Putamen (tissue), 1 donor: ENCODE data around the gene CNPY2.
"Not testable (repeated sequence)": the region's sequence is repeated elsewhere in the genome, so short reads cannot be mapped to it uniquely, and the experiment has no call there.

Source experiments
- DNase-seq: peaks from one replicate; pipeline ENCODE4 v3.0.0-alpha.2; 2016; ENCODE audit warnings: low spot score

Gene CNPY2

DNA sequence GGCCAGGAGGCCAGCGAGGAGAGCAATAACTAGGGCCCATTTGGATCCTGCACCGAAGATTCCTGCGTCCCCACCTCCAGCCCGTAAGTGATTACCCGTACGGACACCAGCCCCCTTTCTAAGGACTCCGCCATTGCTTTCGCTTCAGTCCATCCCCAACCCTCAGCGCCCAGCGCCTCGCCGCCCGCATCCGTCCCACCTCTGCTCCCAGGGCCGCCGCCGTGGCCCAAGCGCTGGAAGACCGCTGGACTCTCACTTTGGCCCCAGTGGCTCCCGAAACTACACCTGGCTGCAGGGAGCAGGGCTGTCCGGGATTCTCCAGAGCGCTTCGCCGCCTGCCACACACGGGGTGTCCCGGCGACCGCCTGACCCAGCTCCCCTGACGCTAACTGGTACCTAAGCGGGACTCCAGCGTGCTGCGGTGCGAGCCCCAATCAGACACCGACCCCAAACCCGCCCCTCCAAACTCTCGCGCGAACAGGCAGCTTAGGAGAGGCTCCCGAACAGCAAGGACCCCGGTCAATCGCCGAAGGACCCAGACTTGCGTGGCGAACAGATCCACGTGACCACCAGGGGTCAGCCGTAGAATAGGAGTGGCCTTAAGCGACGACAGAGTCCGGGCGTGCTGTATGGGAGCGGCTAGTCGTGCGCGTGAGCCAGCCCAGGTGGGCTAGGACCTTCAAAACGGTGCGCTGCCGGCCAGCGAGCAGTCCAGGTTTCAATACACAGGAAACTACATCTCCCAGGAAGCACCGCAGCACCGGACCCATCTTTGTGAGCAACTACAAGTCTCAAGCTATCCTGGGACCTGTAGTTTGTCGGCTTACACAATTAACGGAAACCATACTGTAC, at the start of gene CNPY2:
CNPY2 (minus strand) TSS at position 367 of the 852 bp plus-strand sequence. CDS start 771 bp downstream, outside the sequence.
- peak; percentile 92 for DNase-seq

GRCh38 chr12:56362130-56363059, 46.6 kb upstream of the CNPY2 start, which contains the start of gene APOF:
Gene APOF, minus strand, starts transcription at chr12:56362857. Its CDS starts 112 bp downstream, at chr12:56362745.
- no peak for DNase-seq

- no peak for DNase-seq
Measured at GRCh38 chr12:56361487-56362129, 45.8 kb upstream of the CNPY2 start.

GRCh38 chr12:56359851-56360767, 44.3 kb upstream of the CNPY2 start, which contains the start of gene STAT2:
Gene STAT2, minus strand, starts transcription at chr12:56360107. Its CDS starts 3,536 bp downstream, at chr12:56356571.
- peak; percentile 100 for DNase-seq

- DNase-seq, result peak; percentile 69
Measured at GRCh38 chr12:56358836-56359532, 43.2 kb upstream of the CNPY2 start.

DNA sequence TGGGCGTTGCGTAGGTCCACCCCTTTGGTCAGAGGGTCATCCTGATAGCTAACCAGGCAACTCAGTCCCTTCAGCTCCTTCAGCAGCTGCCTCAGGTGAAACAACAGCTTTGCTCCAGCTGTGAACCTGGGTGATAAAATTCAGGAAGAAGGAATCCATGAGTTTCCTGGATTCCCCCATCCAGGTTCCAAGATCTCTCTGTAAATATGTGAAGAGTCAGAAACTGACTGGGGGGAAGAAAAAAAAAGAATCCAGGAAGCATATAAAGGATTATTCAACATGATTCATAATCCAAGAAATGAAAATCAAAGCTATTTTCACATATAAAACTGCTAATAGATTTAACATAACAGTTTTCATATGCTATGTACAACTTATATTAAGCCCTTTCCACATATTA, 35.5 kb upstream of the CNPY2 start:
- DNase-seq, result no peak

DNA sequence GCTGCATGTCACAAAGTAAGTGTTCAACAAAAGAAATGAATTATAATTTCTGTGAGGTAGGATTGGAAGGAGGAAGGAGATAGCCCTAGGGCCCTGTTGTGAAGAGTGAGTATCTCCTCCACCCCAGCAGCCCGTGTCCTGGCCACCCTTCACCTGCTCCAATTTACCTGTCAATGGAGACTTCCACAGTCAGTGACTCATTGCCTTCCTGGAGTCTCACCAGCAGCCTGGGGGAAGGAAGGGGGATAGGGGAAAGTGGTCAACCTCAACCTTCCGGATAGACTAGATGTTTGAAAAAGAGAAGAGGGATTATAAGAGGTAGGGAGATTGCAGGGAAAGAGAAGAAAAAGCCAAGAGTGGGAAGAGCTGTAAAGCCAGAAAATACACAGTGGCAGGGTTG, 34.9 kb upstream of the CNPY2 start:
- DNase-seq, result no peak

- DNase-seq, result no peak
Measured at GRCh38 chr12:56348776-56349175, 33.0 kb upstream of the CNPY2 start.

DNA sequence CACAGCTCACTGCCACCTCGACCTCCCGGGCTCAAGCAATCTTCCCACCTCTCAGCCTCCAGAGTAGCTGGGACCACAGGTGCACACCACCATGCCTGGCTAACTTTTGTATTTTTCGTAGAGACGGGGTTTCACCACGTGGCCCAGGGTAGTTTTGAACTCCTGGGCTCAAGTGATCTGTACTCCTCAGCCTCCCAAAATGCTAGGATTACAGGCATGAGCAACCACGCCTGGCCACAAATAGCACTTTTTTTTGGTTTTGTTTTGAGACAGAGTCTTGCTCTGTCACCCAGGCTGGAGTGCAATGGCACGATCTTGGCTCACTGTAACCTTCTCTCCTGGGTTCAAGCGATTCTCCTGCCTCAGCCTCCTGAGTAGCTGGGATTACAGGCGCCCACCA, 31.5 kb upstream of the CNPY2 start:
- not testable (repeated sequence) for DNase-seq

- DNase-seq, result no peak
Measured at GRCh38 chr12:56346675-56347074, 30.9 kb upstream of the CNPY2 start.

GRCh38 chr12:56342290-56342689, 26.5 kb upstream of the CNPY2 start:
- DNase-seq, result not testable (repeated sequence)

DNA sequence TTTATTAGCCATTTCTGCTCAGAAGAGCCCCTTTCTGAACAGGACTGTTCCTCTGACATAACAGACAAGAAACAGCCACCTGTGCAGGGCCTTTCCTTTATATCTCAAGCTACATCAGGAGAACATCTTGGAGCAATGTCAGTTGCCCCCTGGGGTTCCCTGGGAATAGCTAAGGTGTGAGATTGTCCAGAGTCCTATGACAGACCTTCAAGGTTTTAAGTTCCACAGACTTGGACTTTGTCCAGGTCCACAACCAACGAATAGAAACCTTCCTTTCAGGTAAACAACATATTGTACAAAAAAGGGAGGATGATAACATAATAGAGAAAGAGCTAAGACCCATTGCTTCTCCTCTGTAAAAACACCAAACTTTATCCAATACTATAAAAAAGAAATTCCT, 25.8 kb upstream of the CNPY2 start:
- no peak for DNase-seq

DNA sequence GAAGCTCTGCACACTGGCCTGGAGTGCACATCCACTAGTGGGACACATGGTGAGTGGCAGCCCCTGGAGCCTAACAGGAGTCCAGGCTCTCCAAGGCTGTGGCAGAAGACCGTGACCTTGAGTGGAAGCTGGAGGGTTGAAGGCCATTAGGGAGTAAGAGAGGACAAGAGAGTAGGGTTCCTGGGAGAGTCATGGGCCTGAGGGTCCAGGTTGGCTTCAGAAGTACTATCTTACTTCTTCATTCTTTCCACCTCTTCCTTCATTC, 23.3 kb upstream of the CNPY2 start:
- DNase-seq, result no peak

DNA sequence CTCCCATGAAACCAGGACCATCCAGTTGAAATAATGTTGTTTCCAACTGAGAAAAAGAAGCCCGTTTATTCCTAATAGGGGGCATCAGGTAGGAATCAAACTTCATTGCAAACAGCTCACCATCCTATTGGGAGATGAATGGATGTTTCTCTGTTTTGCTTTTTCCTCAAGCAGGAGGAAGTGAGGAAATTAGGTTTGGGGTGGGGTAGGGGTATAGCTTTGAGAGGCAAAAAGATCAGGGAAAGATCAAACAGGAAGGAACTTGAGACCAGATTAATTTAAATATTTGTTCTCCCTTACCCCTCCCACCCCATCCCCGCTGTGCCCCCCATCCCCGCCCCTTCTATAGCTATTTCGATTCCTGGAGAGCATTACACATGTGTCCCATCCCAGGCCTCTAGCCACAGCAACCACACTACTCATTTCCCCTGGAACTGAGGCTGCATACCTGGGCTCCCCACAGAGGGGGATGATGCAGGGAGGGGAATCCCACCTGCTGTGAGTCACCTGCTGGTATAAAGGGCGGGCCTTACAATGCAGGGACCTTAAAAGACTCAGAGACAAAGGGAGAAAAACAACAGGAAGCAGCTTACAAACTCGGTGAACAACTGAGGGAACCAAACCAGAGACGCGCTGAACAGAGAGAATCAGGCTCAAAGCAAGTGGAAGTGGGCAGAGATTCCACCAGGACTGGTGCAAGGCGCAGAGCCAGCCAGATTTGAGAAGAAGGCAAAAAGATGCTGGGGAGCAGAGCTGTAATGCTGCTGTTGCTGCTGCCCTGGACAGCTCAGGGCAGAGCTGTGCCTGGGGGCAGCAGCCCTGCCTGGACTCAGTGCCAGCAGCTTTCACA, 22.7 kb upstream of the CNPY2 start, which contains the start of gene IL23A:
IL23A (plus strand) TSS at position 577 of the 850 bp plus-strand sequence; CDS start at position 738, 161 bp downstream.
- no peak for DNase-seq

DNA sequence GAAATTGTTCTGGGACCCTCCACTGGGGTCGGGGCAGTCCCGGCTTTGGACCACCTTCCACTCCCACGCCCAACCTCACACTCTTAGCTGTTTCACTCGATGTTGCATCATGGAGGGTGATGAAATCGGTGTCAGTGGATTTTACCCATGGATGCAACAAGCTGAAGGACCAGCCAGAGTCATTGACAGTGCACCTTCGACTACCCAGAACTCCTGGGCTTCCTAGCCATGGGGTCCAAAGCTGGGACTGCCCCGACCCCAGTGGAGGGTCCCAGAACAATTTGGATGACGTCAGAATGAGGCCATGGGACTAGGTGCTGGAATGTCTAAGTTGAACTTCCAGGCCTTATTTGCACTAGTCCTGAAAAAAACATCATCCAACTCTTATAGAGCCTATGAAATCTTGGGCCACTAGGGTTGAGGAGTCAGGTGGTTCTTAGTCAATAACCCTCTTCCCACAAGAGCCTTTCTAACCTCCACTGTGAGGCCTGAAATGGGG, 22.0 kb upstream of the CNPY2 start:
- DNase-seq, result no peak

- DNase-seq, result no peak
Measured at GRCh38 chr12:56336361-56337167, 20.8 kb upstream of the CNPY2 start.

- DNase-seq, result not testable (repeated sequence)
Measured at GRCh38 chr12:56335527-56335926, 19.7 kb upstream of the CNPY2 start.

DNA sequence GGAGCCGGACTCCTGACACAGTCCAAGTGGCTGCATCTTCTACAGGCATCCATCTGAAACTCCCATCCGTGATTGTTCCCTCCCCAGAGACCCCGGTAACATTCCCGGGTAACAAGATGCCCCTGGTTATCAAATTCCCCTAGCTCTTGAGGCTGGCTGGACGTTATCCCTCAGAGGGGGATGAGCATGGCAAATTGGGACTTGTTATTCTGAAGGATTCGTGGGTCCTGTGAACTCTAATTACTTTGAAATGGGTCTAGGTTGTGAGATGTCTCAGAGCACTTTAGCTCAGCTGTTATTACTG, 18.7 kb upstream of the CNPY2 start:
- DNase-seq, result no peak
